ENCODE measurements around the gene LRP2. TPM values are rescaled to one million over a fixed set of nuclear protein-coding genes. Genes with fewer than 3 reads are reported as not detected.

LRP2 gene
- polyA plus RNA-seq, 2 of the 4 experiments (the other 2 are of a cell fraction): 0.04 TPM; not detected in 1

GRCh38 chr2:169165791-169166190 lies 196.5 kb downstream of the LRP2 start:
- 49% methylated on average over 3 of the region's 3 CpGs for WGBS (ENCODE audit: missing lambda C conversion rate)
- DNase-seq (ENCODE audit: low read depth in 1 of 2, low spot score in 1 of 2): no peak
- H3K27ac ChIP-seq: no peak overlapping the region
- H3K9me3 ChIP-seq: no peaks in the 10 kb centered on the region
- FAIRE-seq: no peak
- POLR2A ChIA-PET: no interaction called here
- H3K4me3 ChIP-seq: no peak overlapping the region
- no peak for TF ChIP-seq HOXA7 (CRISPR knock-in tag; IDR thresholded peaks at IDR 0.05)
- TF ChIP-seq RFX5 (IDR thresholded peaks at IDR 0.05): no peak
- no peak for TF ChIP-seq KDM5A (IDR thresholded peaks at IDR 0.05)
- no peak for TF ChIP-seq MAZ (IDR thresholded peaks at IDR 0.05; ENCODE audit: borderline replicate concordance, low read depth, low read length)
- no peak for TF ChIP-seq MYC (IDR thresholded peaks at IDR 0.05; ENCODE audit: borderline replicate concordance, low read length)
- no peak for TF ChIP-seq POLR2AphosphoS2 (conservative IDR thresholded peaks at IDR 0.05; ENCODE audit: low read length)
- TF ChIP-seq REST (IDR thresholded peaks at IDR 0.05): no peak
- TF ChIP-seq RARB (CRISPR knock-in tag; IDR thresholded peaks at IDR 0.05): no peak
- no peak for TF ChIP-seq TFCP2L1 (CRISPR knock-in tag; IDR thresholded peaks at IDR 0.05)
- no peak for TF ChIP-seq NPAS2 (CRISPR knock-in tag; IDR thresholded peaks at IDR 0.05; ENCODE audit: borderline replicate concordance)
- TF ChIP-seq JUNB (IDR thresholded peaks at IDR 0.05): no peak
- no peak for TF ChIP-seq CHD2 (IDR thresholded peaks at IDR 0.05; ENCODE audit: low read length, partially characterized antibody)
- TF ChIP-seq CHD4 (IDR thresholded peaks at IDR 0.05; ENCODE audit: borderline replicate concordance): no peak
- TF ChIP-seq ELK1 (IDR thresholded peaks at IDR 0.05; ENCODE audit: low read depth, low read length): no peak
- TF ChIP-seq PBX3 (IDR thresholded peaks at IDR 0.05): no peak
- TF ChIP-seq MAX (IDR thresholded peaks at IDR 0.05): no peak
- no peak for TF ChIP-seq ZSCAN20 (CRISPR knock-in tag; IDR thresholded peaks at IDR 0.05)
- no peaks in the 10 kb centered on the region for H3K4me1 ChIP-seq
- H3K4me2 ChIP-seq: no peak overlapping the region
- ATAC-seq: no peak
- CTCF ChIA-PET: no interaction called here

GRCh38 chr2:169164311-169164710 lies 198.0 kb downstream of the LRP2 start:
- TF ChIP-seq TFCP2L1 (CRISPR knock-in tag; IDR thresholded peaks at IDR 0.05): no peak
- peak; percentile 36; the same call in 1 of the 2 replicates for TF ChIP-seq USF2 (IDR thresholded peaks at IDR 0.05)
- Histone ChIP-seq H3K27ac (no peak overlapping the region), H3K4me2 (no peak overlapping the region), H3K4me3 (no peak overlapping the region), H3K9me3 (no peaks in the 10 kb centered on the region), H3K4me1 (no peaks in the 10 kb centered on the region)
- DNase-seq (ENCODE audit: low read depth in 1 of 2, low spot score in 1 of 2) (peak in 1 of 2 experiments; percentile 5), ATAC-seq (no peak), FAIRE-seq (no peak)
- POLR2A ChIA-PET: no interaction called here
- CTCF ChIA-PET: interaction anchor here (1.1 kb wide), 1 partner anchor 55 kb away, joined by 3 read pairs; no protein-coding TSS in a partner anchor
- WGBS (ENCODE audit: missing lambda C conversion rate): 0% methylated on average over 2 of the region's 2 CpGs
